ENCODE data around the gene RXFP4.

DNA sequence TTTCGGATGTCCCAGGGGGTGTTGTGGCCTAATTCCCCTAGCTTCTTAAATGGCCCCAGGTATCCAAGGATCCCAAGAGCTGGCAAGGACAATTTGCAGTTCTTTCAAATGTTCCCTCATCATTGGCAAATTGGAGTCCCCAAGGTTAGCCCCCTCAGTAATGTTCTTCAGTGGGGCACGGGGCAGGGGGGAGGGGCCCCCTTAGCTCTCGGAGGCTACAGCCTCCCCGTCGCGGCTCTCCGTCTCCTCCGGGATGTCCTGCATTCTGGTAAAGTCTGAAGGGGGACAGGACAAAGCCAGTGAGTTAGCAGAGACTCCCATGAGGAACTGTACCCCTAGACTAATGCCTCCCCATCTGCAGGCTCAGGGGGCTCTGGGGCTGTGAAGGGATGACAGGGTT lies 6.3 kb downstream of the RXFP4 start:
- TF ChIP-seq, protein P1, sequence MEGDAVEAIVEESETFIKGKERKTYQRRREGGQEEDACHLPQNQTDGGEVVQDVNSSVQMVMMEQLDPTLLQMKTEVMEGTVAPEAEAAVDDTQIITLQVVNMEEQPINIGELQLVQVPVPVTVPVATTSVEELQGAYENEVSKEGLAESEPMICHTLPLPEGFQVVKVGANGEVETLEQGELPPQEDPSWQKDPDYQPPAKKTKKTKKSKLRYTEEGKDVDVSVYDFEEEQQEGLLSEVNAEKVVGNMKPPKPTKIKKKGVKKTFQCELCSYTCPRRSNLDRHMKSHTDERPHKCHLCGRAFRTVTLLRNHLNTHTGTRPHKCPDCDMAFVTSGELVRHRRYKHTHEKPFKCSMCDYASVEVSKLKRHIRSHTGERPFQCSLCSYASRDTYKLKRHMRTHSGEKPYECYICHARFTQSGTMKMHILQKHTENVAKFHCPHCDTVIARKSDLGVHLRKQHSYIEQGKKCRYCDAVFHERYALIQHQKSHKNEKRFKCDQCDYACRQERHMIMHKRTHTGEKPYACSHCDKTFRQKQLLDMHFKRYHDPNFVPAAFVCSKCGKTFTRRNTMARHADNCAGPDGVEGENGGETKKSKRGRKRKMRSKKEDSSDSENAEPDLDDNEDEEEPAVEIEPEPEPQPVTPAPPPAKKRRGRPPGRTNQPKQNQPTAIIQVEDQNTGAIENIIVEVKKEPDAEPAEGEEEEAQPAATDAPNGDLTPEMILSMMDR (IDR thresholded peaks at IDR 0.05) = no peak
- TF ChIP-seq POLR2A (IDR thresholded peaks at IDR 0.05) = no peak

Measured in prostate gland (tissue), 2 donors.